Adrenal gland (tissue), 5 donors: ENCODE results near the gene REEP3.

ENCODE experiments used
- POLR2A ChIP-seq, 2 donors: fragments of 450-650 bp; IDR thresholded peaks; one replicate each; pipeline ENCODE4 v1.6.1; 2017; ENCODE audit warnings: antibody characterized with exemption in 2 of 2, mild to moderate bottlenecking in 2 of 2, moderate library complexity in 1 of 2
- TF ChIP-seq, protein P1 (sequence below), 6 experiments: fragments of 450-650 bp in 4 of 6; fragments of 200-600 bp in 2 of 6; sonication (generic) in 1 of 6; IDR thresholded peaks; 1 replicate in 5 of 6; 2 replicates in 1 of 6; pipeline versions ENCODE4 v1.5.1 to v1.8.0; 2016 to 2021; ENCODE audit warnings: antibody characterized with exemption in 6 of 6, mild to moderate bottlenecking in 2 of 6, moderate library complexity in 1 of 6
- donor health status: DM: no; HTN: no; CAD: no.

DNA sequence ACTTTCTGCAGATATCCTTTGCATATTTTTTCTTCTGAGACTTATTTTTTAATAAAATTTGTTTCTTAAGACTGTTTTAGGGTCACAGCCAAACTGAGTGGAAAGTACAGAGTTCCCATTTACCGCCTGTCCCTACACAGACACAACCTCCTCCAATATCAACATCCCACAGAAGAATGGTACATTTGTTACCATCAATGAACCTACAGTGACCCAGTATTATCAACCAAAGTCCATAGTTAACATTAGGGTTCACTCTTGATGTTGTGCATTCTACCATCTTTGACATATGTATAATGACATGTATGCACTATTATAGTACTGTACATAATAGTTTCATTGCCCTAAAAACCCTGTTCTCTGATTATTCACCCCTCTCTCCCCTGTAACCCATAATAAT is 14.6 kb upstream of the REEP3 start:
- TF ChIP-seq, protein P1, sequence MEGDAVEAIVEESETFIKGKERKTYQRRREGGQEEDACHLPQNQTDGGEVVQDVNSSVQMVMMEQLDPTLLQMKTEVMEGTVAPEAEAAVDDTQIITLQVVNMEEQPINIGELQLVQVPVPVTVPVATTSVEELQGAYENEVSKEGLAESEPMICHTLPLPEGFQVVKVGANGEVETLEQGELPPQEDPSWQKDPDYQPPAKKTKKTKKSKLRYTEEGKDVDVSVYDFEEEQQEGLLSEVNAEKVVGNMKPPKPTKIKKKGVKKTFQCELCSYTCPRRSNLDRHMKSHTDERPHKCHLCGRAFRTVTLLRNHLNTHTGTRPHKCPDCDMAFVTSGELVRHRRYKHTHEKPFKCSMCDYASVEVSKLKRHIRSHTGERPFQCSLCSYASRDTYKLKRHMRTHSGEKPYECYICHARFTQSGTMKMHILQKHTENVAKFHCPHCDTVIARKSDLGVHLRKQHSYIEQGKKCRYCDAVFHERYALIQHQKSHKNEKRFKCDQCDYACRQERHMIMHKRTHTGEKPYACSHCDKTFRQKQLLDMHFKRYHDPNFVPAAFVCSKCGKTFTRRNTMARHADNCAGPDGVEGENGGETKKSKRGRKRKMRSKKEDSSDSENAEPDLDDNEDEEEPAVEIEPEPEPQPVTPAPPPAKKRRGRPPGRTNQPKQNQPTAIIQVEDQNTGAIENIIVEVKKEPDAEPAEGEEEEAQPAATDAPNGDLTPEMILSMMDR (IDR thresholded peaks at IDR 0.05) = no peak
- no peak for TF ChIP-seq POLR2A (IDR thresholded peaks at IDR 0.05)
